Retinal pigment epithelial cell (primary cell): ENCODE results near the gene CTBP2.

Experiments used
- DNase-seq: peaks from one replicate; pipeline ENCODE4 v3.0.0-alpha.2; 2010; ENCODE audit warnings: low read depth
- H3K4me3 ChIP-seq: 2 replicates; pipeline ENCODE4 v1.5.1; 2011; ENCODE audit warnings: mild to moderate bottlenecking, low read length, control low read depth, moderate library complexity
- TF ChIP-seq, protein P1 (sequence below): conservative IDR thresholded peaks from 2 replicates; pipeline ENCODE4 v1.5.1; 2011; ENCODE audit warnings: low read depth, low read length, control low read depth, inconsistent platforms

CTBP2 gene

DNA sequence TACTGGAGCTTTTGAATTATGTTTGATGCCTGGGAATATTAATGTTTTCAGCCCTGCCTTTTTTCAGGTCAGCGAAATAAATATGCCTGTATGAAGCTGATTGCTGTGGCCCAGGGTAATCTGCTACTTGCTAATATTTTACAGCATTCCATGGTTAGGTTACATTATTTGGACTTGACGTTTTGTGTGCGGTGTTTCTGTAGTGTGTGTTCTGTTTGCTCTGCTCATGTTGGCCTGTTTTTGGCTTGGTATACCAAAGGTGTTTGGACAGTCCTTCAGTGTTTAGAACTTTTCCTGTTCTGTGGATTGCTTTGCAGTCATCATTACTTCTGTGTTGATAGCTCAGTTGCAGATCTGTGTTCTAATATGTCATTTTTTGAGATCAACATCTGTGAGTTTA lies 206.9 kb downstream of the CTBP2 start:
- TF ChIP-seq, protein P1, sequence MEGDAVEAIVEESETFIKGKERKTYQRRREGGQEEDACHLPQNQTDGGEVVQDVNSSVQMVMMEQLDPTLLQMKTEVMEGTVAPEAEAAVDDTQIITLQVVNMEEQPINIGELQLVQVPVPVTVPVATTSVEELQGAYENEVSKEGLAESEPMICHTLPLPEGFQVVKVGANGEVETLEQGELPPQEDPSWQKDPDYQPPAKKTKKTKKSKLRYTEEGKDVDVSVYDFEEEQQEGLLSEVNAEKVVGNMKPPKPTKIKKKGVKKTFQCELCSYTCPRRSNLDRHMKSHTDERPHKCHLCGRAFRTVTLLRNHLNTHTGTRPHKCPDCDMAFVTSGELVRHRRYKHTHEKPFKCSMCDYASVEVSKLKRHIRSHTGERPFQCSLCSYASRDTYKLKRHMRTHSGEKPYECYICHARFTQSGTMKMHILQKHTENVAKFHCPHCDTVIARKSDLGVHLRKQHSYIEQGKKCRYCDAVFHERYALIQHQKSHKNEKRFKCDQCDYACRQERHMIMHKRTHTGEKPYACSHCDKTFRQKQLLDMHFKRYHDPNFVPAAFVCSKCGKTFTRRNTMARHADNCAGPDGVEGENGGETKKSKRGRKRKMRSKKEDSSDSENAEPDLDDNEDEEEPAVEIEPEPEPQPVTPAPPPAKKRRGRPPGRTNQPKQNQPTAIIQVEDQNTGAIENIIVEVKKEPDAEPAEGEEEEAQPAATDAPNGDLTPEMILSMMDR = no peak
- DNase-seq = no peak
- no peak overlapping the region for H3K4me3 ChIP-seq

DNA sequence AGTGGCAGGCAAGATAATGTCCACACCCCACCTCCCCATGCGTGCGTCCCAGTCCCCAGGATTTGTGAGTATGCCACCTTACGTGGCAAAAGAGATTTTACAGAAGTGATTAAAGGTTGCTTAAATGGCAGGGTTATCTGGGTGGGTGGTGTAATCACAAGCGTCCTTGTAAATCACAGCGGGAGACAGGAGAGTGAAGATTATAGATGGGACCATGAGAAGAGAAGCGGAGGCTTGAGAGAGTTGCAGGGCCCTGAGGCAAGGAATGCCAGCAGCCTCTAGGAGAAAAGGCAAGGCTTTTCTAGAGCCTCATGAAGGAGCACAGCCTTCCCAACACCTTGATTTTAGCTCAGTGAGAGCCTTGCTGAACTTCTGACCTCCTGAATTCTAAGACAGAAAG lies 208.2 kb downstream of the CTBP2 start:
- TF ChIP-seq, protein P1 = no peak
- DNase-seq = no peak
- no peak overlapping the region for H3K4me3 ChIP-seq

DNA sequence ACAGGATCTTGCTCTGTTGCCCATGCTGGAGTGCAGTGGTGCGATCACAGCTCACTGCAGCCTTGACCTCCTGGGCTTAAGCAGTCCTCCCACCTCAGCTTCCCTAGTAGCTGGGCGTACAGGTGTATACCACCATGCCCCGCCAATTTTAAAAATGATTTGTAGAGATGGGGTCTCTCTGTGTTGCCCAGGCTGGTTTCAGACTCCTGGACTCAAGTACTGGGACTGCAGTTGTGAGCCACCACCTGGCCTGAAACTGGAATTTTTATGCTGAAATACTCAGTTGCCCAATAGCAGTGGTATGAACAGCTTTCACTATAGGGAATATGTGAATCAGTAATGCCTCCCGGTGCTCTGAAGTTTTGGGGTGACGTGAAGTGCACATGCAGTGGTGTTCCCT lies 210.8 kb downstream of the CTBP2 start:
- DNase-seq = no peak
- TF ChIP-seq, protein P1 = no peak
- H3K4me3 ChIP-seq = no peak overlapping the region

DNA sequence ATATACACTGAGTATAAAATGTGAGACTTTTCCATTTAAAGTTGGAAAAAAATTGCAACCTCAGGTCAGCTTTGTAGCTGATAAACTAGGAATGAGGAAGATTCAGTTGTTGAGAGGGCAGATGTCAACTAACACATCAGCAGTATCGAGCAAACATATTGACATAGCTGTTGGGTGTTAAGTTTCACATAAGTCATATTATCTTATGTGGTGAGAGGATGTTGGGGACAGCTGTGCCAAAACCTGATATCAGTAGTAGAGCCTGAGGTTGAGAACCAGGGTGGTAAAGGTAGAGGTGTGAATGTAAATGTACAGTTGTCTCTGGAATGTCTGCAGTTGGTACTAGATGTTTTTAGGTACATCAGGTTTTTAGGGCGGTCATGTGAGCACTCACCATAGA lies 213.4 kb downstream of the CTBP2 start:
- TF ChIP-seq, protein P1 = no peak
- no peak overlapping the region for H3K4me3 ChIP-seq
- DNase-seq = no peak

DNA sequence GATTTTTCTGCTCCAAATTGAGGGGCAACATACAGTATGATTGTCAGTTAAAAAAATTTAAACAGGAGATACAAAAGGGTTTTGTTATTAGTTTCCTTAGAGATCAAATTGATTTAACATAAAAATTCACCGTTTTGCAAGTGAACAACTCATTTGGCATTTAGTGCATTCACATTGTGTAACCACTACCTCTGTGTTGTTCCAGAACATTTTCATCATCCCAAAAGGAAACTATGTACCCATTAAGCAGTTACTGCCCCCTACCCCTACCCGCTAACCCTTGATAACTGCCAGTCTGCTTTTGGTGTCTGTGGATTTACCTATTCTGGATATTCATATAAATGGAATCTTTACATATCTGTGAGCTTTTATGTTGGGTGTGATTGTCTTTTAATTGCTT lies 215.4 kb downstream of the CTBP2 start:
- no peak for DNase-seq
- TF ChIP-seq, protein P1 = no peak
- no peak overlapping the region for H3K4me3 ChIP-seq

DNA sequence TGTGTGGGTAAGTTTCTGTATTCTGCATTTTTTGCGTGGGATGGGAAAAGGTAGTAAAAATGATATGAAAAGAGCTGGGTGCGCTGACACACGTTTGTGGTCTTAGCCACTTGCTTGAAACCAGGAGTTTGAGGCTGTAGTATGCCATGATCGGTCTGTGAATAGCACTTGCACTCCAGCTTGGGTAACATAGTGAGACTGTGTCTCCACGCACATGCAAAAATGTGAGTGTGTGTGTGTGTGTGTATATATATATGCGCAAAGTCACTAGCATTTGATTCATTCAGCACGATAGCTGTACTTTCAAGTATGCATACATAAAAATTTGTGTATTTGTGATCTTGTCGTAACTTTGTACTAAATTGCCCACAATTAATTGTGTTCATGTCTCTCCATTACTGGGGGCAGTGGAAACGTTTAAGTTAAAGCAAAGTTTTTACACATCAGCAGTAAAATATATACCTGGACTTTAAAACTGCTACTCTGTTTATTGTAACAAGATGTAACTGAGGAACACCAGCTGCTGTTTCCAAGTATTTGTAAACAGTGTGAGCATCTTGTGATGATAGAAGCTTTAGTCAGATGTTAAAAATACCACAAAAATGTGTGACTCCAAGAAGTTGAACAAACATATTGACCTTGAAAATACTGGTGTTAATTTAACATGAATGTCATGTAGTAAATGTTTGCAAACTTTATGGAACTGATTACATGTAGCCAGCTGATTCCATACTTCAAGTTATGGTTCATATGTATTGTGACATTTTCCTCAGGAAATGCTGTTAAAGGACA lies 216.9 kb downstream of the CTBP2 start:
- no peak for DNase-seq
- no peak overlapping the region for H3K4me3 ChIP-seq

More for the DNA sequence above, 216.9 kb downstream of the CTBP2 start:
- TF ChIP-seq, protein P1 = no peak
